ENCODE data around the gene CELF2. TPM values are rescaled to one million over a fixed set of nuclear protein-coding genes. Genes with fewer than 3 reads are reported as not detected.

Gene CELF2
- total RNA-seq, 4 donors from 2014 or later, result 27.0 to 44.1 (median 31.3) TPM

DNA sequence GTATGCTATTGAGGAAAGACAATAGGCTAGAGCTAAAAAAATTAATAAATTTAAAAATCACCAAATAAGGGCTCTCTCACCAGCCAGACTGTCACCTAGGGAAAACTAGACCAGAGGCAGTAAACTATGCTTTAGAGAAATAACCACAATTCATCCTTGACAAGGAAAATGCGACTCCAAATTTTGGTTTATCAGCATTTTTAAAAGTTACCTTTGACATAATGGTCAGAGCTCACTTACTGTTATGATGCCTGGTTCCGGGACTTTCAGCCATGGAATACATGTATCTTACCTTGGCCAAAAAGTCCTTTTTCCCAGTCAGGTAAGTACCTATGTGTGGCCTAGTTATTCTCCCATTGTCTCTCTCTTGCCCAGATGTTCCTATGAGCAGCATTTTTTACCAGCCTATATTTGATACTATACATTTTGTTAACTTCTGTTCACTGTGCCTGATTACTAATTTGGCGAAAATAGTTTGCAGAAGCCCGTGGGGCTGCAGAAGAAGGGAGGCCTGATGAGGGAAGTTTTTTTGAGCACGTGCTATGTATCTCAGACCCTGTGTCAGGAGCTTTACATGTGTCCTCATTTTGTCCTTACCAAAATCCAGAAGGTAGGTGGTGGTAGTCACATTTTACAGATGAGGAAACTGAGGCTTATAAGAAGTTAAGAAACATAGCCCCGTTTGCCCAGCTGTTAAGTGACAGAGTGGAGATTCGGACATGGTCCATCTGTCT lies 149.7 kb downstream of the CELF2 start:
- TF ChIP-seq EP300 (IDR thresholded peaks at IDR 0.05; ENCODE audit: low read depth) (no peak), POLR2A (IDR thresholded peaks at IDR 0.05) (no peak), POLR2AphosphoS5 (IDR thresholded peaks at IDR 0.05) (no peak)
- TF ChIP-seq, protein P1, sequence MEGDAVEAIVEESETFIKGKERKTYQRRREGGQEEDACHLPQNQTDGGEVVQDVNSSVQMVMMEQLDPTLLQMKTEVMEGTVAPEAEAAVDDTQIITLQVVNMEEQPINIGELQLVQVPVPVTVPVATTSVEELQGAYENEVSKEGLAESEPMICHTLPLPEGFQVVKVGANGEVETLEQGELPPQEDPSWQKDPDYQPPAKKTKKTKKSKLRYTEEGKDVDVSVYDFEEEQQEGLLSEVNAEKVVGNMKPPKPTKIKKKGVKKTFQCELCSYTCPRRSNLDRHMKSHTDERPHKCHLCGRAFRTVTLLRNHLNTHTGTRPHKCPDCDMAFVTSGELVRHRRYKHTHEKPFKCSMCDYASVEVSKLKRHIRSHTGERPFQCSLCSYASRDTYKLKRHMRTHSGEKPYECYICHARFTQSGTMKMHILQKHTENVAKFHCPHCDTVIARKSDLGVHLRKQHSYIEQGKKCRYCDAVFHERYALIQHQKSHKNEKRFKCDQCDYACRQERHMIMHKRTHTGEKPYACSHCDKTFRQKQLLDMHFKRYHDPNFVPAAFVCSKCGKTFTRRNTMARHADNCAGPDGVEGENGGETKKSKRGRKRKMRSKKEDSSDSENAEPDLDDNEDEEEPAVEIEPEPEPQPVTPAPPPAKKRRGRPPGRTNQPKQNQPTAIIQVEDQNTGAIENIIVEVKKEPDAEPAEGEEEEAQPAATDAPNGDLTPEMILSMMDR (IDR thresholded peaks at IDR 0.05), result no peak
- in situ Hi-C loops (cut with MboI; ENCODE audit: low pct_ligation_motif_present in 1 of 4, low pct_unique_long_range_greater_than_20kb in 1 of 4, low sequenced_read_pairs in 3 of 4), result no loop called here
- Histone ChIP-seq H3K27ac (peak overlapping the region; percentile 82 to 92 (median 87)), H3K4me1 (peaks cover 0 to 19% (median 10%) of the 10 kb centered on the region in 4 donors), H3K27me3 (no peaks in the 10 kb centered on the region), H3K36me3 (no peaks in the 10 kb centered on the region), H3K4me3 (peak overlapping the region in 3 of 4 donors; percentile 43 to 76 (median 45)), H3K9me3 (no peaks in the 10 kb centered on the region)
- DNase-seq, result no peak
- intact Hi-C loops (cut with DNase I; ENCODE audit: low total_unique reads), result no loop called here
- 60 to 79% methylated on average over 2 to 7 of the region's 7 CpGs for WGBS, 2 donors (ENCODE audit: low coverage in 1 of 2)

GRCh38 chr10:11168423-11169090 lies 150.9 kb downstream of the CELF2 start:
- WGBS, 2 donors (ENCODE audit: low coverage in 1 of 2), result 65 to 76% methylated on average over 4 to 6 of the region's 6 CpGs
- H3K27me3 ChIP-seq, result no peaks in the 10 kb centered on the region
- H3K4me3 ChIP-seq, result peak overlapping the region in 2 of 4 donors; percentile 4 to 76
- no peaks in the 10 kb centered on the region for H3K36me3 ChIP-seq
- in situ Hi-C loops (cut with MboI; ENCODE audit: low pct_ligation_motif_present in 1 of 4, low pct_unique_long_range_greater_than_20kb in 1 of 4, low sequenced_read_pairs in 3 of 4), result no loop called here
- H3K27ac ChIP-seq, result peak overlapping the region in 3 of 4 donors; percentile 84 to 92 (median 90)
- TF ChIP-seq POLR2A (IDR thresholded peaks at IDR 0.05) (no peak), POLR2AphosphoS5 (IDR thresholded peaks at IDR 0.05) (no peak), EP300 (IDR thresholded peaks at IDR 0.05; ENCODE audit: low read depth) (no peak)
- TF ChIP-seq, protein P1 (IDR thresholded peaks at IDR 0.05), result no peak
- DNase-seq, result no peak
- intact Hi-C loops (cut with DNase I; ENCODE audit: low total_unique reads), result no loop called here
- peaks cover 0 to 9% (median 7%) of the 10 kb centered on the region in 4 donors for H3K4me1 ChIP-seq
- H3K9me3 ChIP-seq, result no peaks in the 10 kb centered on the region

DNA sequence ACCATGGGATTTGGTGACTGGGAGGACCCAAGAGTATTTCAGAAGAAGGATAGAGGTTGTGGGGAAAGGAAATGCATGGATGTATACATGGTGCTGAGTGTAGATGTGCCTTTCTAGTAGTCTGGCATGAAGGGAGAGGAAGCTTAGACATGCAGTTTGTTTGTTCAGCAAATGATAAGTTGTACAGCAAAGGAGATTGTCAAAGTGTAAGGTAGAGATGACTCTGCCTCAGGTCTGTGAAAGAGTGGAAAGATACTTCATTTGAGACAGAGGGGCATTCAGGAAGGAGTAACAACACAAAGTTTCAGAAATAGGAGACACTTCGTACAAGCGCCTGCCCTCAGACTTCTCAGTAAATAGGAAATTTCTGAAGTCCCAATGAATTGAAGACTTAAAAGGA lies 152.3 kb downstream of the CELF2 start:
- peak overlapping the region in 2 of 4 donors; percentile 2 to 76 for H3K4me3 ChIP-seq
- no peaks in the 10 kb centered on the region for H3K27me3 ChIP-seq
- peak overlapping the region; percentile 58 to 92 (median 76) for H3K27ac ChIP-seq
- intact Hi-C loops (cut with DNase I; ENCODE audit: low total_unique reads), result no loop called here
- WGBS, 2 donors (ENCODE audit: low coverage in 1 of 2), result 79 to 80% methylated on average over 2 of the region's 2 CpGs
- TF ChIP-seq, protein P1 (IDR thresholded peaks at IDR 0.05), result no peak
- TF ChIP-seq POLR2A (IDR thresholded peaks at IDR 0.05) (no peak), POLR2AphosphoS5 (IDR thresholded peaks at IDR 0.05) (no peak), EP300 (IDR thresholded peaks at IDR 0.05; ENCODE audit: low read depth) (no peak)
- no peak for DNase-seq
- H3K9me3 ChIP-seq, result no peaks in the 10 kb centered on the region
- in situ Hi-C loops (cut with MboI; ENCODE audit: low pct_ligation_motif_present in 1 of 4, low pct_unique_long_range_greater_than_20kb in 1 of 4, low sequenced_read_pairs in 3 of 4), result no loop called here
- H3K4me1 ChIP-seq, result peaks cover 0 to 1% (median 0%) of the 10 kb centered on the region in 4 donors
- no peaks in the 10 kb centered on the region for H3K36me3 ChIP-seq

- Histone ChIP-seq H3K36me3 (no peaks in the 10 kb centered on the region), H3K27ac (peak overlapping the region; percentile 58 to 92 (median 76)), H3K4me1 (peaks cover 0 to 3% (median 0%) of the 10 kb centered on the region in 4 donors), H3K9me3 (no peaks in the 10 kb centered on the region), H3K27me3 (no peaks in the 10 kb centered on the region), H3K4me3 (peak overlapping the region in 2 of 4 donors; percentile 2 to 76)
- no peak for DNase-seq
- TF ChIP-seq EP300 (IDR thresholded peaks at IDR 0.05; ENCODE audit: low read depth) (no peak), POLR2A (IDR thresholded peaks at IDR 0.05) (no peak), POLR2AphosphoS5 (IDR thresholded peaks at IDR 0.05) (no peak)
- TF ChIP-seq, protein P1 (IDR thresholded peaks at IDR 0.05), result no peak
- intact Hi-C loops (cut with DNase I; ENCODE audit: low total_unique reads), result no loop called here
- in situ Hi-C loops (cut with MboI; ENCODE audit: low pct_ligation_motif_present in 1 of 4, low pct_unique_long_range_greater_than_20kb in 1 of 4, low sequenced_read_pairs in 3 of 4), result no loop called here
- 67 to 76% methylated on average over 8 of the region's 8 CpGs for WGBS, 2 donors (ENCODE audit: low coverage in 1 of 2)
These were observed 152.9 kb downstream of the CELF2 start for GRCh38 chr10:11170574-11170973.
